Activated CD8-positive, alpha-beta memory T cell treated with anti-CD3 and anti-CD28 coated beads, Interleukin-2, amount 50 U/mL, for 48 hours (primary cell): ENCODE results near the gene C1QTNF9.
"Not testable (repeated sequence)": the region's sequence is repeated elsewhere in the genome, so short reads cannot be mapped to it uniquely, and the experiment has no call there.

ENCODE experiments used
- DNase-seq: peaks from one replicate; pipeline ENCODE4 v3.0.0-alpha.2; 2020

The C1QTNF9 gene

GRCh38 chr13:24323036-24323738 lies 13.8 kb downstream of the C1QTNF9 start:
- no peak for DNase-seq

- DNase-seq: no peak
These were observed 14.3 kb downstream of the C1QTNF9 start for GRCh38 chr13:24323739-24324075.

GRCh38 chr13:24327598-24327997 lies 18.2 kb downstream of the C1QTNF9 start:
- DNase-seq: not testable (repeated sequence)

GRCh38 chr13:24328145-24328544 lies 18.8 kb downstream of the C1QTNF9 start:
- no peak for DNase-seq

GRCh38 chr13:24338721-24339120 lies 29.3 kb downstream of the C1QTNF9 start:
- DNase-seq: no peak

- DNase-seq: no peak
These were observed 30.7 kb downstream of the C1QTNF9 start for GRCh38 chr13:24339937-24340607.

GRCh38 chr13:24340608-24340955 lies 31.2 kb downstream of the C1QTNF9 start:
- no peak for DNase-seq

GRCh38 chr13:24341439-24341838 lies 32.1 kb downstream of the C1QTNF9 start:
- DNase-seq: no peak

- no peak for DNase-seq
These were observed 39.0 kb downstream of the C1QTNF9 start for GRCh38 chr13:24348385-24348784.

- DNase-seq: no peak
These were observed 39.6 kb downstream of the C1QTNF9 start for GRCh38 chr13:24348797-24349515.

- not testable (repeated sequence) for DNase-seq
These were observed 40.6 kb downstream of the C1QTNF9 start for GRCh38 chr13:24349778-24350664.

- DNase-seq: no peak
These were observed 42.0 kb downstream of the C1QTNF9 start for GRCh38 chr13:24351423-24351822.

- DNase-seq: no peak
These were observed 44.4 kb downstream of the C1QTNF9 start for GRCh38 chr13:24353736-24354135.

GRCh38 chr13:24355103-24355502 lies 45.7 kb downstream of the C1QTNF9 start:
- no peak for DNase-seq

- no peak for DNase-seq
These were observed 46.9 kb downstream of the C1QTNF9 start for GRCh38 chr13:24356270-24356669.

GRCh38 chr13:24356837-24357236 lies 47.5 kb downstream of the C1QTNF9 start:
- no peak for DNase-seq

GRCh38 chr13:24357756-24358155 lies 48.4 kb downstream of the C1QTNF9 start:
- no peak for DNase-seq

GRCh38 chr13:24358836-24359235 lies 49.5 kb downstream of the C1QTNF9 start:
- not testable (repeated sequence) for DNase-seq

- DNase-seq: not testable (repeated sequence)
These were observed 49.9 kb downstream of the C1QTNF9 start for GRCh38 chr13:24359252-24359651.

GRCh38 chr13:24360106-24360505 lies 50.7 kb downstream of the C1QTNF9 start:
- no peak for DNase-seq

GRCh38 chr13:24361113-24361512 lies 51.7 kb downstream of the C1QTNF9 start:
- no peak for DNase-seq

- DNase-seq: no peak
These were observed 52.5 kb downstream of the C1QTNF9 start for GRCh38 chr13:24361852-24362366.

- no peak for DNase-seq
These were observed 53.1 kb downstream of the C1QTNF9 start for GRCh38 chr13:24362435-24362952.
